GM21381 (cell line): ENCODE measurements around the gene NPIPA7.
"Not testable (repeated sequence)": the region's sequence is repeated elsewhere in the genome, so short reads cannot be mapped to it uniquely, and the experiment has no call there.

ENCODE experiments used
- ATAC-seq: cut with Tn5 transposase; IDR thresholded peaks from one replicate; pipeline ENCODE4 v1.9.1; 2021; ENCODE audit warnings: mild to moderate bottlenecking, moderate library complexity; ENCODE audit not compliant: unreplicated experiment

NPIPA7 gene

GRCh38 chr16:16378840-16379239, at the start of gene NPIPA7:
TSS of gene NPIPA7 (plus strand) at chr16:16379140. CDS start at chr16:16379245, 105 bp downstream.
- not testable (repeated sequence) for ATAC-seq

- not testable (repeated sequence) for ATAC-seq
Observed at GRCh38 chr16:16331466-16331865, 47.5 kb upstream of the NPIPA7 start.

- not testable (repeated sequence) for ATAC-seq
Observed at GRCh38 chr16:16357556-16357955, 21.4 kb upstream of the NPIPA7 start.

- not testable (repeated sequence) for ATAC-seq
Observed at GRCh38 chr16:16358539-16359240, 20.2 kb upstream of the NPIPA7 start.

GRCh38 chr16:16363595-16363994, 15.3 kb upstream of the NPIPA7 start:
- not testable (repeated sequence) for ATAC-seq

- ATAC-seq, result not testable (repeated sequence)
Observed at GRCh38 chr16:16364100-16364499, 14.8 kb upstream of the NPIPA7 start.

GRCh38 chr16:16364701-16365100, 14.2 kb upstream of the NPIPA7 start:
- ATAC-seq, result not testable (repeated sequence)

GRCh38 chr16:16365319-16365718, 13.6 kb upstream of the NPIPA7 start:
- ATAC-seq, result not testable (repeated sequence)

GRCh38 chr16:16365851-16366250, 13.1 kb upstream of the NPIPA7 start:
- ATAC-seq, result not testable (repeated sequence)

GRCh38 chr16:16366552-16367284, 12.2 kb upstream of the NPIPA7 start:
- ATAC-seq, result not testable (repeated sequence)

GRCh38 chr16:16367285-16367628, 11.7 kb upstream of the NPIPA7 start:
- ATAC-seq, result not testable (repeated sequence)

- ATAC-seq, result not testable (repeated sequence)
Observed at GRCh38 chr16:16369081-16369856, 9.7 kb upstream of the NPIPA7 start.

GRCh38 chr16:16371136-16371735, 7.7 kb upstream of the NPIPA7 start:
- not testable (repeated sequence) for ATAC-seq

GRCh38 chr16:16374192-16374591, 4.7 kb upstream of the NPIPA7 start:
- not testable (repeated sequence) for ATAC-seq

GRCh38 chr16:16399685-16400084, 20.7 kb downstream of the NPIPA7 start:
- not testable (repeated sequence) for ATAC-seq

GRCh38 chr16:16402333-16402732, 23.4 kb downstream of the NPIPA7 start:
- not testable (repeated sequence) for ATAC-seq

- not testable (repeated sequence) for ATAC-seq
Observed at GRCh38 chr16:16404283-16404682, 25.3 kb downstream of the NPIPA7 start.

GRCh38 chr16:16405421-16405820, 26.5 kb downstream of the NPIPA7 start:
- not testable (repeated sequence) for ATAC-seq

GRCh38 chr16:16408430-16408829, 29.5 kb downstream of the NPIPA7 start:
- not testable (repeated sequence) for ATAC-seq

GRCh38 chr16:16413773-16414172, 34.8 kb downstream of the NPIPA7 start:
- ATAC-seq, result not testable (repeated sequence)

GRCh38 chr16:16417071-16417470, 38.1 kb downstream of the NPIPA7 start:
- ATAC-seq, result not testable (repeated sequence)
